ENCODE data around the gene GALNT10.

Gene GALNT10

GRCh38 chr5:154318691-154319090 is 128.2 kb downstream of the GALNT10 start:
- DNase-seq, result no peak

GRCh38 chr5:154319736-154320135 is 129.2 kb downstream of the GALNT10 start:
- DNase-seq, result no peak

- DNase-seq, result no peak
These were observed 129.9 kb downstream of the GALNT10 start for GRCh38 chr5:154320224-154321089.

- no peak for DNase-seq
These were observed 131.0 kb downstream of the GALNT10 start for GRCh38 chr5:154321546-154321945.

GRCh38 chr5:154324033-154324432 is 133.5 kb downstream of the GALNT10 start:
- no peak for DNase-seq

- no peak for DNase-seq
These were observed 135.0 kb downstream of the GALNT10 start for GRCh38 chr5:154325566-154325965.

- DNase-seq, result no peak
These were observed 138.5 kb downstream of the GALNT10 start for GRCh38 chr5:154329062-154329461.

- no peak for DNase-seq
These were observed 139.0 kb downstream of the GALNT10 start for GRCh38 chr5:154329519-154330040.

- no peak for DNase-seq
These were observed 139.6 kb downstream of the GALNT10 start for GRCh38 chr5:154330097-154330667.

- no peak for DNase-seq
These were observed 140.7 kb downstream of the GALNT10 start for GRCh38 chr5:154331232-154331631.

- no peak for DNase-seq
These were observed 141.4 kb downstream of the GALNT10 start for GRCh38 chr5:154331924-154332323.

- DNase-seq, result no peak
These were observed 141.9 kb downstream of the GALNT10 start for GRCh38 chr5:154332451-154332850.

- DNase-seq, result no peak
These were observed 142.5 kb downstream of the GALNT10 start for GRCh38 chr5:154333016-154333415.

GRCh38 chr5:154334406-154335064 is 144.0 kb downstream of the GALNT10 start:
- no peak for DNase-seq

GRCh38 chr5:154335065-154335448 is 144.5 kb downstream of the GALNT10 start:
- no peak for DNase-seq

GRCh38 chr5:154341620-154342019 is 151.1 kb downstream of the GALNT10 start:
- DNase-seq, result no peak

- no peak for DNase-seq
These were observed 151.7 kb downstream of the GALNT10 start for GRCh38 chr5:154342211-154342610.

- DNase-seq, result no peak
These were observed 152.4 kb downstream of the GALNT10 start for GRCh38 chr5:154342963-154343362.

- no peak for DNase-seq
These were observed 153.9 kb downstream of the GALNT10 start for GRCh38 chr5:154344461-154344860.

- no peak for DNase-seq
These were observed 154.9 kb downstream of the GALNT10 start for GRCh38 chr5:154345255-154345952.

- DNase-seq, result no peak
These were observed 155.9 kb downstream of the GALNT10 start for GRCh38 chr5:154346427-154346826.

Measured in amygdala (tissue), 56 donors.